Esophagus squamous epithelium (tissue), 5 donors: Measurements from ENCODE around the gene ZBTB38. TPM values are rescaled to one million over a fixed set of nuclear protein-coding genes. Genes with fewer than 3 reads are reported as not detected.

Source experiments
- DNase-seq: peaks from one replicate; lab custom pipeline; 2025; lab: John Stamatoyannopoulos, UW
- H3K27ac ChIP-seq, 4 donors: fragments of 200-600 bp; sonication (generic); one replicate each; pipeline ENCODE4 v1.5.1; 2016 to 2019; ENCODE audit warnings: mild to moderate bottlenecking in 1 of 4
- H3K27me3 ChIP-seq, 4 donors: fragments of 200-600 bp; sonication (generic); 1 replicate in 3 of 4; 2 replicates in 1 of 4; pipeline versions ENCODE4 v1.5.1 to v1.6.0; 2017 to 2021; ENCODE audit warnings: antibody characterized with exemption in 1 of 4
- H3K36me3 ChIP-seq, 3 donors: fragments of 200-600 bp; sonication (generic); one replicate each; pipeline ENCODE4 v1.5.1; 2016 to 2019
- H3K4me1 ChIP-seq, 3 donors: fragments of 200-600 bp; sonication (generic); one replicate each; pipeline ENCODE4 v1.5.1; 2017 to 2019
- H3K4me3 ChIP-seq, 4 donors: fragments of 200-600 bp; sonication (generic); 1 replicate in 3 of 4; 2 replicates in 1 of 4; pipeline ENCODE4 v1.5.1; 2016 to 2019; ENCODE audit warnings: mild to moderate bottlenecking in 2 of 4, moderate library complexity in 1 of 4
- H3K9me3 ChIP-seq, 3 donors: fragments of 200-600 bp; sonication (generic); one replicate each; pipeline ENCODE4 v1.5.1; 2016 to 2019
- CTCF ChIP-seq, 6 experiments: fragments of 450-650 bp in 4 of 6; fragments of 200-600 bp in 2 of 6; sonication (generic) in 2 of 6; IDR thresholded peaks; one replicate each; pipeline ENCODE4 v1.5.1; 2016 to 2019; ENCODE audit warnings: antibody characterized with exemption in 6 of 6, mild to moderate bottlenecking in 4 of 6, moderate library complexity in 4 of 6
- POLR2A ChIP-seq, 4 donors: fragments of 450-650 bp; IDR thresholded peaks; one replicate each; pipeline ENCODE4 v1.6.1; 2017; ENCODE audit warnings: antibody characterized with exemption in 4 of 4, mild to moderate bottlenecking in 4 of 4, moderate library complexity in 3 of 4
- WGBS, 2 donors: methylation state at CpG; one replicate each; pipeline ENCODE4 v1.1.5; 2018; 5-methylcytosine and 5-hydroxymethylcytosine counted together
- intact Hi-C: fragments of 100-400 bp; cut with DNase I; formaldehyde crosslinking; loops from one replicate; pipeline ENCODE4 v1.15.0; 2022
- total RNA-seq, 4 donors: library from RNA; depleted of rRNA; stranded (reverse); fragments of >200 nt; gene quantifications; one replicate each; pipeline ENCODE4 v1.1.0, GENCODE V29; 2016
- donor health status: DM: yes; HTN: yes; CAD: no.

Gene ZBTB38
- total RNA-seq, 4 donors from 2014 or later = 15.6 to 54.4 (median 33.1) TPM

GRCh38 chr3:141382571-141382970, 14.3 kb downstream of the ZBTB38 start:
- Histone ChIP-seq H3K9me3 (no peaks in the 10 kb centered on the region), H3K4me1 (peaks cover 3 to 51% (median 7%) of the 10 kb centered on the region in 3 donors), H3K36me3 (peaks cover 0 to 4% (median 0%) of the 10 kb centered on the region in 3 donors), H3K27ac (no peak overlapping the region), H3K27me3 (no peaks in the 10 kb centered on the region), H3K4me3 (no peak overlapping the region)
- WGBS, 2 donors = 88 to 89% methylated on average over 2 of the region's 2 CpGs
- no peak for DNase-seq
- intact Hi-C loops = no loop called here
- TF ChIP-seq CTCF (IDR thresholded peaks at IDR 0.05) (no peak), POLR2A (IDR thresholded peaks at IDR 0.05) (no peak)

- H3K4me3 ChIP-seq = peak overlapping the region in 3 of 4 donors; percentile 19 to 48 (median 20)
- H3K4me1 ChIP-seq = peaks cover 3 to 62% (median 7%) of the 10 kb centered on the region in 3 donors
- 13 to 24% methylated on average over 14 of the region's 14 CpGs for WGBS, 2 donors
- no peak for TF ChIP-seq POLR2A (IDR thresholded peaks at IDR 0.05)
- TF ChIP-seq CTCF (IDR thresholded peaks at IDR 0.05) = no peak
- intact Hi-C loops = no loop called here
- H3K36me3 ChIP-seq = peaks cover 0 to 4% (median 0%) of the 10 kb centered on the region in 3 donors
- no peaks in the 10 kb centered on the region for H3K9me3 ChIP-seq
- H3K27ac ChIP-seq = peak overlapping the region in 3 of 4 donors; percentile 55 to 76 (median 73)
- H3K27me3 ChIP-seq = no peaks in the 10 kb centered on the region
- DNase-seq = no peak
These were observed 15.3 kb downstream of the ZBTB38 start for GRCh38 chr3:141383555-141384129.

GRCh38 chr3:141384157-141384556, 15.9 kb downstream of the ZBTB38 start:
- Histone ChIP-seq H3K27me3 (no peaks in the 10 kb centered on the region), H3K36me3 (peaks cover 0 to 4% (median 0%) of the 10 kb centered on the region in 3 donors), H3K4me1 (peaks cover 3 to 67% (median 12%) of the 10 kb centered on the region in 3 donors), H3K27ac (peak overlapping the region in 3 of 4 donors; percentile 55 to 76 (median 73)), H3K9me3 (no peaks in the 10 kb centered on the region), H3K4me3 (peak overlapping the region in 2 of 4 donors; percentile 20 to 48)
- intact Hi-C loops = no loop called here
- DNase-seq = no peak
- TF ChIP-seq POLR2A (IDR thresholded peaks at IDR 0.05) = no peak
- TF ChIP-seq CTCF (IDR thresholded peaks at IDR 0.05) = no peak
- 61 to 75% methylated on average over 4 of the region's 4 CpGs for WGBS, 2 donors

GRCh38 chr3:141384575-141384974, 16.3 kb downstream of the ZBTB38 start:
- no peaks in the 10 kb centered on the region for H3K9me3 ChIP-seq

More at GRCh38 chr3:141384575-141384974, 16.3 kb downstream of the ZBTB38 start:
- 77 to 86% methylated on average over 5 of the region's 5 CpGs for WGBS, 2 donors
- H3K4me1 ChIP-seq = peaks cover 3 to 71% (median 12%) of the 10 kb centered on the region in 3 donors
- peak overlapping the region in 3 of 4 donors; percentile 55 to 76 (median 73) for H3K27ac ChIP-seq
- H3K36me3 ChIP-seq = peaks cover 0 to 4% (median 0%) of the 10 kb centered on the region in 3 donors
- DNase-seq = no peak
- H3K4me3 ChIP-seq = no peak overlapping the region
- TF ChIP-seq POLR2A (IDR thresholded peaks at IDR 0.05) (no peak), CTCF (IDR thresholded peaks at IDR 0.05) (no peak)
- H3K27me3 ChIP-seq = no peaks in the 10 kb centered on the region
- intact Hi-C loops = no loop called here
